Measurements from ENCODE around the gene EIF4EBP2.

EIF4EBP2 gene

DNA sequence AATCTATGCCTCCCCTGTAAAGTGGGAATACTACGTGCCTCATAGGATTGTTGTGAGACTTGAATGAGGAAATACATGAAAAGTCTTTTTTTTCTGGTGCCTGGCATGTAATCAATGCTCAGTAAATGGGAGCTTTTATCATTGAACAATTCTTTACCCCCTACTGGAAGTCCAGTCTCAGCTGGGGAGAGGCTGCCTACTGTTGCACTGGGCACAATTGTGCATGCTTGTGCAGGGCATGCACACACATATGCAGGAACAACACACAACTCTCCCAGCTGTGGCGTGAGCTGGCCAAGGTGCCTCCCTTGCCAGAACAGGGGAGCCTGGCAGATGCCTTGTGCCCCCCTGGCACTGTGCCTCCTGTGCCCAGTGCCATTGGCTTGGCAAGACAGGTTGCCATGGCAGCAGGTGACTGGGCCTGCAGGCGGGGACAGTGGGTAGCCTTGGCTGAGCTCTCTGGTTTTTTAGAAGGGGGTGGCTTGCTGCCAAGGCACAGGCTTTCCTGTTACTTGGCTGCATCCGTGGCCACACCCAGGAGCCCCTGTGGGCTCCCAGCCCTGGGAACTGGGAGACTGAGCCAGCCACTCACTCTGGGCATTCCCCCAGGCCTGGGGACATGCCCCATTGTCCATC, 58.5 kb downstream of the EIF4EBP2 start:
- DNase-seq, result no peak

DNA sequence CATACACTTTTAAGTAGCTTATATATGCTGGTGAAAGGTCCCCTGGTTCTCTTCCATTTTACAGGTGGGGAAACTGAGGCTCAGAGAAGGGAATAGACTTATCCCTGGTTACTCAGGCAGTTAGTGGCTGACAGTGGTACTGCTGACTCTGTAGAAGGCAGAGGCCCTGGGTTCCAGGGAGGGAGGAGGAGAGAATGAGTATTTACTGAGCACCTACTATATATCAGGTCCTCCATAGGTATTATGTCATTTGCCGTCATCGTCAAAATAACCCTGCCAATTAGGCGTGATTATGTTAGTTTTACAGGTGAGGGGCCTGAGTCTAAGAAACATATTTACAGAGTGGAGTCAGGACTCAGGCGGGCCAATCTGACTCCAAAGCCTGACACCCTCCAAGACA, 61.3 kb downstream of the EIF4EBP2 start:
- DNase-seq, result no peak

DNA sequence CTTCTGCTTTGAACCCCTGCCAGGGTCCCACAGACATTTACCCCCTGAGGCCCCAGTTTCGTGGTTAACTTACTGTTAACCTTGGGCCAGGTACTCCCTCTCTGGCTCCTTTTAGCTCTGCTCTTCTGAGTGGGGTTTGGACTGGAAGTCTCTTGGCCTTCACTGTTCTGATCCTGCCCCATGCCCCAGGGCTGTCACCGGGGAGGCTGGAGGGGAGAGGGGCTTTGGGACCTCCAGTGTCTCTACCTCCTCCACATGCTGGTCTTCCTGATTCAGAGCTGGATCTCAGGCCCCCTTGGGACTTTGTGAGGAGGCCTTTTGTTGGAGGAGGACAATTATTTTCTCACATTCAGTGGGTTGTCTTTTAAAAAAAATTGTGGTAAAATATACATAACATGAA, 61.9 kb downstream of the EIF4EBP2 start:
- no peak for DNase-seq

DNA sequence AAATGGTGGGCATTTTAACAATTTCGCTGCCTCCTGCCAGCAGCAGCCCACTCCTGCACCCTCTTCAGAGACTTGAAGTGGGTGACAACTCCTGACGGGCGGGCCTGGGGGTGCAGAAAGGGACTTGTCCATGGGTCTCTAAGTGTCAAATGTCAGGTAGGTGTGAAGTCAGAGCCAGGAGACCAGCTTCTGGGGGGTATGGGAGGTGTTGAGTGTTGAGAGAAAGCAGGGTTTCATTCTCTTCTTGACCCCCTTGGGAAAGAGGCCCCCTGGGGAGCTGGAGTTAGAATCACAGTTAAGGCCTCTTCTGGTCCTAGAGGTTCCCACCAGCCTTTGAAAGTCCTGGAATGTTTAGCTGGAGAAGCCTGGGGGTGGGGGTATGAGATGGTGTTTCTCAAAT, 63.0 kb downstream of the EIF4EBP2 start:
- no peak for DNase-seq

DNA sequence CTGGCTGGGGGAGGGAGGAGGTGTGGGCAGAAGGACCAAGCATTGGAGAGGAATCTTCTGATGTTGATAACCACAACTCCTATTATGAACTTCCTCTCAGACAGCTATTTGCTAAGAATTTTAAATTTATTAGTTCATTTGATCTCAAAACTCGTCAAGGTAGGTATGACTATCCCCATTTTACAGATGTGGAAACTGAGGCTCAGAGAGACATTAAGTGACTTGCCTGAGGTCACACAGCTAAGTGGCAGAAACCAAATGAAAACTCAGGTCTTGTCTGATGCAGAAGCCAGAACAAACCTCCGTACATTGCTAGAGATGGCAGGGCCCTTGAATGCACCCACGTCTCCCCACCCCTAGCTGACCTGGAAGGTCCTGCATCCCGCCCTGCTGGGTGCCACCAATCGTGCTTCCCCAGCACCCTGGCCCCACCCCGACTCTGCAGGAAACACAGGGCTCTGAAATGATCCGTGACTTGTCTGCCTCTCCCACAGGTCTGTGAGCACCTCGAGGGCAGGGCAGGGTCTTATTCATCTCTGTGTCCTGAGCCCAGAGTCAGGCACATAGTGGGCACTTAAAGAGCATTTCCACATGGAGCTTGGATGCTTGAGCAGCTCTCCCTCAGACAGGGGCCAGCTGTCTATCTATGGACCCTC, 69.0 kb downstream of the EIF4EBP2 start:
- no peak for DNase-seq

DNA sequence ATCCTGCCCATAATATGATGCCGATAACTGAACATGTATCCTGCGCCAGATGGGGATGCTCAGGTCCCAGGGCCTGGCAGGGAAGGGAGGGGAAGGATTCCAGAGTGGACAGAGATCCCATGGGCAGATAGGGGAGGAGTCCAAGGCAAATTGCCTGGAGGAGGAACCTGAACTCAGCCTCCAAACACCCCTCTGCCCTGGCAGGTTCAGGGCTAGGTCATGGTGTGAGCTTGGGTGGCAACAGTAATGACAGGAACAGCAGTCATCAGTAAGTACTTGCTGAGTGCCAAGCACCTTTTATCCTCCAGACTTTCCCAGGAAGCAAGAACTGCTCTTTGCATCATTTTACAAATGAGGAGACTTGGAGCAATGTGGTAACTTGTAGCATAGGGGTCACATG, 70.8 kb downstream of the EIF4EBP2 start:
- DNase-seq, result no peak

DNA sequence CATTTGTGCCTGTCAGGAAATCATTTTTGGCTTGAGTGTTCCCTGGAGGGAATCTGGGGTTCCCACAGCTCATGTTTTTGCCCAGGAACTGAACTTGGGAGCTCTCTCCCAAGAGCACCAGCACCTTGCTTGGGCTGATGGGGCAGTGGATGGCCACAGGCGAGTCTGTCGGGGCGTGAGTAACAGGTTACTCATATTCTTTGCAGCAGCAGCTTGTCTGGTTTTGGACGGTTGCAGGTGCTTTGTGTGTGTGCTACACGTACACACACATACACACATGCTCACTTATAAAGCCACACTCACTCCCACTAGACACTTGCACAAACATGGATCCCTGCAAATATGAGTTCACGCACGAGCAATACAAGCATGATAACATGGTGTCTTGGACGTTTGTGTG, 71.7 kb downstream of the EIF4EBP2 start:
- DNase-seq, result no peak

DNA sequence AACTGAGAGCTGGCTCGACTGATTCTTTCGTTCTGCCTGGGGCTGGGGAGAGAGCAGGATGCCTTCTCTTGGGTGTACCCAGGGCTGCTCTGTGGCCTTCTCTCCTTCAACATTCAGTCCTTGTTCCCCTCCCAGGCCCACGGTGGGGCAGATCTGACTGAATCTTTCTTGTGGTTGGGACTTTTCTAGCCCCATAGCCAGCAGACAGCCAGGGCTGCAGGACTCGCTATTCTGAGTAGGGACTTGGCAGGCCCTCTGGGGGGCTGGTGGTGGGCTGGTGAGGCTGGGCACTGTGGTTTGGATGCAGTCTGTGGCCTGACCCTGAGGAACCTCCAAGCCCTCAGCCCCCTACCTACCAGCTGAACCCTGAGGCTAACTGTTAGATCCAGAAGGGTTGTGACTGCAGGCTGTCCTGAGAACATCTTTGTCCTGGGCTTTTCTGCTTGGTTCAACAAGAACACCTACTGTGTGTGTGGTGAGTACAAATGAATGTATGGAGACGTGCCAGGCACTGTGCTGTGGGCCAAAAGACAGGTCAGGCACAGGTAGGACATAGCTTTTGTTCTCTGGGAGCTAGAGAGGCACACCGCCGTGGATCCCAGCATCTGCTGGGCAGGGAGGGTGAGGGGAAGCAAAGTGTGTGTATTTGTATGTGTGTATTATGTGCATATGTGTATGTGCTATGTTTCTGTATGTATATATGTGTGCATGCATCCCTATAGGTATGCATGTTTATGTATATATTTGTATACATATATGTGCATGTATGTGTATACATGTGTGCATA, 72.5 kb downstream of the EIF4EBP2 start:
- no peak for DNase-seq

DNA sequence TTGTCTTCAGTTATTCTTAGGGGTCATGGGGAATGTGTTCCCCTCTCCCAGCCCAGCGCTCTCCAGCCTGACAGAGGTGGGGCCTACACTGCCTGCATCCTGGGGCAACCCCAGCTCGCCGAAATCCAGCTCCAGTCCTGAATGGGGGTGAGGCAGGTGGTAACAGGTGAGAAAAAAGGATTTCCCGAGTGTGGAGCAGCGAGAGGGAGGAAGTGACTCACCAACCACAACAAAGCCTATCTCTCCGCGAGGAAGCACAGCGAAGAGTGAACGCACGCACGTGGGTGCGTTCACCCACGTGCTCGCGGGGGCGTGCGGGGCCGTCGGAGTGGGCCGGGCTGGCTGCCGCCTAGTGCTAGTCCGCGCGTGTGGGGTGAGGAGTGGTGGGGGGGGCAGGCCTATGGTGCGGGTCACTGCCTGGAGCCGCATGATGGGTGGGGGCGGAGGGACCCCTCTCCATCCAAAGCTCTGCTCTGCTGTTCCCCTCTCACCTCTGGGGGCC, 73.8 kb downstream of the EIF4EBP2 start:
- DNase-seq, result peak; percentile 86 to 91

All from activated CD4-positive, alpha-beta T cell treated with anti-CD3 and anti-CD28 coated beads for 4 hours (primary cell).